Measurements from ENCODE around the gene MEI1.

MEI1 gene

DNA sequence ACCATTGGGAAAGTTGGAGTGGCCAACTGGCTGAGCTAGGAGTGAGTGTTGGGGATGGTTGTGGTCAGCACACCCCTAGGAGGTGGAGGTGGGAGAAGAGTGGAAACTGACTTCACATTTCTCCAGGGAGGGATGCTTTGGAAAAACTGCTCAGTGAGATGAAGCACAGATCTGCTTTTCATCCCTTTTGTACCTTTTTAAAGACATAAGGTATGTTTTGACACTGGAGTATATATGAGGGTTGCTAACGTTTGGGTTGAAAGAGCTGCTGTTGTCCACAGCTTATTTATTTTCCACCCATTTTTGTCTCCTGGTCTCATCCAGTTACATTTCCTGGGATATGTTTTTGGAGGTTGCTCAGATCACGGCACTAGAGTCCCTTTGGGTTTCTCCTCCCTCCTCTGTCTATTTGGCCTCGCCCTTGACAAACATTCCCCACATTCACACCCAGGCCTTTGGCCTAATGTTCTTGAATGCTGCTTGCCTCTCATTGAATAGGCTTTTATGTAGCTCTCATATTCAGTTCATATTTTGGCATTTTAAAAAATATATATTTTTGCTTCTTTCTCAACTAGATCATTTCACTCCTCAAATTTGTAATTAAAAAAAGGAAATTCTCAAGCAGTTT is 141.9 kb downstream of the MEI1 start:
- no peak for DNase-seq (ENCODE audit: low read depth)

DNA sequence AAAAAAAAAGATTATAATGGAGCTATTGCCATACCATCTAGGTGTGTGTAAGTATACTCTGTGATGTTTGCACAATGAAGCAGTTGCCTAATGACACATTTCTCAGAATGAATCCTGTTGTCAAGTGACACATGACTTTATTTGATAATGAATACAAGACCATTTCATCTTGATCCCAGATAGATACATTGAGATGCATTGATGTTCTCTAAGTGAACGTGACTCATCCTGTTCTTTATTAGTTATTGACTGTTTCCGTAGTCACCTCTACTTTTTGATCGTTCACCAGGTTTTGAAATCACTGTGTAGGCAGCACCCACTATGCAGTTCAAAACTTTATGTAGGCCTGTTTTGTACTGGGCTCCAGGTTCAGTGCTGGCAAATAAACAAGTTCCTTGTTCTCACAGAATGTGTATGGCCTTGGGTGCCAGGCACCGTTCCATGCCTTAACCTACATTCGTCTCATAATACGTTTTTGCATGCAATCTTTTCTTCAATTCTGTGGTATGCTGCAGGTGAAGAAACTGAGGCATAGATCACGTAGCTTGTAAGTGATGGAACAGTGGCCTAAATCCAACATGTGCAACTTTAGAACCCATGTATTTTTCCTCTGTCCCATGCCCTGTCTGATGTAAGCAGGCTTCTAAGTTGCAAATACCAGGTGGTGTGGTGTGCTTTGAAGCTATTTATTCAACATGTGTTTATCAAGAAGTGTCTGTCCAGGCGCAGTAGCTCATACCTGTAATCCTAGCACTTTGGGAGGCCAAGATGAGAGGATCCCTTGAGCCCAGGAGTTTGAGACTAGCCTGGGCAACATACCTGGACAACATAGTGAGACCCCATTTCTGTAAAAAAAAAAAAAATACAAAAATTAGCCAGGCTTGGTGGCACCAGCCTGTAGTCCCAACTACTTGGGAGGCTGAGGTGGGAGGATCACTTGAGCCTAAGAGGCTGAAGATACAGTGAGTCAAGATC is 144.0 kb downstream of the MEI1 start:
- no peak for DNase-seq (ENCODE audit: low read depth)

DNA sequence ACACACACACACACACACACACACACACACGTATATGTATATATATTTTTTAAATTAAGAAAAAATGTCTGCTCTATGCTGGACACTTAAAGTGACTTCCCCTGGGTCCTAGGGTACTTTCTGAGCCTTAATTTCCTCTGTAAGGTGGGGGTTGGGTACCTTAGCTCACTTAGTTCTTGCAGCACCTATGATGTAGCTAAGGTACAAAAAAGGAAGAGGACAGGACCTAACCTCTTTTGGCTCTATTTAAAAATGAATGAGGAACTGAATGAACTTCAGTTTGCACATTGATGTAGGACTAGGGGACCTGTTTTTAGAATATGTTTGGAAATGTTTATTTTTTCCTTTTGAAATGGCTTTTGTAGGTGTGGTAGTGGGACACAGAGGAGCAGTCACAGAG is 144.7 kb downstream of the MEI1 start:
- no peak for DNase-seq (ENCODE audit: low read depth)

DNA sequence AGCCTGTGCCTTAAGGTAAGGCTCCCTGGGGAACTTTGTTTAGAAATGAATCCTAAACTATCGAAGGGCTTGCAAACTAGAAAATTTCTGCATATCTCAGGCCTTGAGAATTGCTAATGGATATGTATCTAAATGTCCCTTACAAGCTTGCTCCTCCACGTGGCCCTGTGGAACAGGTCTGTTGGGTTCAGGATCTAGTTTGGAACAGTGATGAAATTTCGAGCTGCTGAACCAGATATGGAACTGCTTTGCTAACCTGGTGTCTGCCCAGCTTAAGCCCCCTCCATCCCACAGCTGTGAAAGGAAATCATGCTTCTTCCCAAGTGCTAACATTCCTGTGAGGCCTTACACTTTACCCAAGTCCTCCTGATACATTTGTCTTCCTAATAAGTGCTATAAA is 145.2 kb downstream of the MEI1 start:
- DNase-seq (ENCODE audit: low read depth), result no peak

DNA sequence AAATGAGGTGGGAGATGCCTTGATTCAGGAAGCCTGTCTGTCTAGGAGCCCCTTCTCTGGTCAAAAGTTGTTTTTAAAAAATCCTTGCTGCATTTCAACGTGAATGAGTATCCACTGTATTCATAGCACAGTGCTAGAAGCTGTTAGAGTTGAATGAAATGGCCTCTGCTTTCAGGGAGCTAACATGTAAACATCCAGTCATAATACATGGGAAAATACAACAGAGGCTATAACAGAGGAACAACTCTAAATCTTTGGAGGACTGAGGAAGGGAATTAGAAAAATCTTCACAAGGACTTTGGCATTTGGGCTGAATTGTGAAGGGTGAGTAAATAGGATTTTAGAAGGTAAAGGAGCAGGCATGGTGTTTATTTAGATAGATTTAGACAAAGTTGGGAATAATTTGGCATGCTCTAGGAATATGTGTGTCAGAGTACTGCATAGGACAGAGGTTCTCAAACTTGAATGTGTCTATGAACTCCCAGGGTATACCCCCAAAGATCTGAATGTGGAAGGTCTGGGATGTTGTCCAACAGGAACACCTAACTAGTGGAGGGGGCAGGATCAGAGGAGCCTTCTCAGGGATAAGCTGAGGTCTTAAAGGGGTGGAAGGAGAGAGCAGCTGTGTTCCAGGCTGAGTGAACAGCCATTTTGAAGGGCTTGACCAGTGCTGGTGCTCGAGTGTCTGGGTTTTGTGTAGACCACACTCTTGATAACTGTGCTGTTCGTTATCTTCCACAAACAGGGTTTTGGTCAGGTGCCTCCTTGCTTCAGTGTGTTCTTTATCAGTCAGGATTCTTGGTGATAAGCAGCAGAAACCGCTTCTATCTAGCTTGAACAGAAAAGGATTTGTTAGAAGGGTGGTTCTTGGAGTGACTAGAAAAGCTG is 146.3 kb downstream of the MEI1 start:
- no peak for DNase-seq (ENCODE audit: low read depth)

DNA sequence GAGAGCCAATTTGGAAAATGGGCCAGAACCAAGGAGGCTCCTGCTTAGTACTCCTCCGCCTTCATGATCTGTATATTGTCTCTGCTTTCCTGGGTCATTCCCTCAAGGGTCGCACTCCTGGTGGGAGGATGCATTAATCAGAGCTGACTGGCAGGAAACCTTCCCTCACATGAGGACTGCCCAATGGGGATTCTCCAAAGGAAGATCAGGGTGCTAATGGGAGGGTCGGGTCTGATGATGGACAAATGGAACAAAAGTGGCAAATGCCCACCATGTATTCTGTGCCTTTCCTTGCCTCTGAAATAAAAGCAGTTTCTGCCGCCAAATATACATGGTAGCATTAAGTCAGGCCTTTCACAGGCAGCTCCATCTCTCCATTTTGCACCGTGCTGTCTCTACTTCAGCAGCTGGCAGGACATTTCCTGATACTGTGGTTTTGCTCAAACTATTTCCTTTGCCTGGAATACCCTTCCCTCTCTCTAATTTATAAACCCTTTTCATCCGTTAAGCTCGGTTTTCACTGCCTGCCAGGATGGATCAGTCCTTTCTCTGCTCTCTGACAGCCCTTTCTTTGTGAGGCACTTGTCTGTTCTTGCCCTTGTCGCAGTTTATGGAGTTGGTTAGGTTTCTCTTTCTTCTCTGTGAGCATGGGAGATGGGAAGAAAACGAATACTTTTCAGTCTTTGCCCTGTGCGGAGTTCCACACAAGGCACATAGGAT is 147.1 kb downstream of the MEI1 start:
- DNase-seq (ENCODE audit: low read depth), result no peak

DNA sequence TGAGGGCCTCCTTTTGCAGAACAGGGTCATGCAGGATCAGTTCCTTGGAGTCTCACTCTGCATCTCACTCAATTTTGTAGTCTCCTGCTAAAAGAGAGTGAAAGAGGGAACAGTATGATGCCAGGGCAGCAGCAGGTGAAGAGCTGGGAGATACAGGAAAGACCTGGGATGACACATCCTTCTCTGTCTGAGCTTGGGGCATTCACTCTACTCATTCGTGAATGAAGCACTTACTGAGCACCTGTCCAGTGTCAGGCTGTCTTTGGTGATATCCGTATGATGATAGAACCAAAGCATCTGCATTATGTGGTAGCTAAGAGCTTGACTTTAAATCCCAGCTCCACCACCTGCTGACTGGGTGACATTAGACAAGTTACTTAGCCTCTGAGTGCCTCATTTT is 148.0 kb downstream of the MEI1 start:
- no peak for DNase-seq (ENCODE audit: low read depth)

DNA sequence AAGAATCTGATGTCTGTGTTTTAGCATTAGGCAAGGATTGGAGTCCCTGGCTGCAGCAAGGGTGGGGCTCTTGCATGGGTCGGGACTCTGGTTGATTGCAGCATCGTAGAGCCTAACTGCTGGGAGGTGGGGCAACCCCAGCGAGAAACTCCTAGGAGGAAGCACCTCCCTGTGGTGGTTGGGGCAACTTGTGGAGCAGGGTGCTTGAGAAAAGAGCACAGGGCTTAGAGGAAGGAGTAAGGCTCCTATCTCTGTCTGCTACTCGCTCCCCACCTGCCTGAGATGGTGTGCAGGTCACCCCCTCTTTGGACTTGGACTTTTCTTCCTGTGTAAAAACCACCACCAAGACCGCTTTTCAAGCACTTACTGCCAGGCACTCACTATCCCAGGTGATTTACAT is 149.2 kb downstream of the MEI1 start:
- DNase-seq (ENCODE audit: low read depth), result no peak
